Panc1 (cell line): ENCODE results near the gene SPTBN4. TPM values are rescaled to one million over a fixed set of nuclear protein-coding genes. Genes with fewer than 3 reads are reported as not detected.
A peak's percentile ranks its signal among the peaks of the same experiment; 100 is the strongest.

Experiments
- ATAC-seq: fragments of 200-7000 bp; cut with Tn5 transposase; 2 replicates; pipeline ENCODE4 v1.9.1; 2020; ENCODE audit warnings: mild to moderate bottlenecking, moderate library complexity
- BruUV-seq: library from RNA; stranded (reverse); fragments of 400-500 nt; replicated peaks from 2 replicates; lab custom pipeline; 2021; lab: Mats Ljungman, UMichigan
- CTCF ChIA-PET: fragments of 300-600 bp; sonication (Branson Sonifier 250); formaldehyde crosslinking; loops from one replicate; lab custom pipeline; 2022; ENCODE audit warnings: antibody characterized with exemption; lab: Charles Lee
- POLR2A ChIA-PET: fragments of 300-600 bp; sonication (Branson Sonifier 250); formaldehyde crosslinking; loops from one replicate; lab custom pipeline; 2022; ENCODE audit warnings: antibody characterized with exemption; lab: Charles Lee
- DNase-seq: peaks from one replicate; pipeline ENCODE4 v3.0.0-alpha.2; 2010; ENCODE audit warnings: low read depth, low spot score
- H3K27ac ChIP-seq: 2 replicates; pipeline ENCODE4 v1.5.1; 2011; ENCODE audit warnings: mild to moderate bottlenecking, low read length, inconsistent platforms
- H3K27me3 ChIP-seq: fragments of 200-500 bp; sonication (Bioruptor generic); 2 replicates; pipeline ENCODE4 v1.6.0; 2014; ENCODE audit warnings: low read length, inconsistent platforms; ENCODE audit not compliant: control insufficient read depth, insufficient read depth
- H3K36me3 ChIP-seq: fragments of 200-500 bp; sonication (Bioruptor generic); 2 replicates; pipeline ENCODE4 v1.5.1; 2014; ENCODE audit warnings: inconsistent platforms, mild to moderate bottlenecking, low read length, moderate library complexity; ENCODE audit not compliant: control insufficient read depth, insufficient read depth
- H3K4me1 ChIP-seq: 2 replicates; pipeline ENCODE4 v1.5.1; 2011; ENCODE audit warnings: inconsistent platforms, mild to moderate bottlenecking, low read length, moderate library complexity; ENCODE audit not compliant: control insufficient read depth, insufficient read depth
- H3K4me3 ChIP-seq, 2 experiments: 2 replicates each; pipeline ENCODE4 v1.5.1; 2011 to 2012; ENCODE audit warnings: low read depth in 2 of 2, low read length in 2 of 2, mild to moderate bottlenecking in 2 of 2, inconsistent platforms in 1 of 2, moderate library complexity in 1 of 2
- H3K9me3 ChIP-seq: fragments of 200-500 bp; sonication (Bioruptor generic); 2 replicates; pipeline ENCODE4 v1.5.1; 2014; ENCODE audit warnings: low read depth, mild to moderate bottlenecking, inconsistent platforms, low read length, moderate library complexity; ENCODE audit not compliant: control insufficient read depth, insufficient read depth
- POLR2AphosphoS5 ChIP-seq: IDR thresholded peaks from 2 replicates; pipeline ENCODE4 v1.6.1; 2012; ENCODE audit warnings: mild to moderate bottlenecking, low read depth, low read length, moderate library complexity
- REST ChIP-seq, 2 experiments: IDR thresholded peaks; 2 replicates each; pipeline ENCODE4 v1.6.1; 2011 to 2012; ENCODE audit warnings: low read depth in 2 of 2, control low read depth in 1 of 2, low read length in 1 of 2, mild to moderate bottlenecking in 1 of 2, moderate library complexity in 1 of 2; ENCODE audit not compliant: insufficient read depth in 1 of 2
- SIN3A ChIP-seq: IDR thresholded peaks from 2 replicates; pipeline ENCODE4 v1.6.1; 2012; ENCODE audit warnings: low read depth, mild to moderate bottlenecking, low read length, moderate library complexity, borderline replicate concordance; ENCODE audit not compliant: insufficient read depth
- TCF7L2 ChIP-seq: IDR thresholded peaks from 2 replicates; pipeline ENCODE4 v1.6.1; 2011; ENCODE audit warnings: mild to moderate bottlenecking, low read depth, low read length, inconsistent platforms
- in situ Hi-C: cut with HindIII; loops from 2 replicates; pipeline ENCODE4 v1.10.0; 2016; ENCODE audit warnings: low sequenced_read_pairs, low pct_unique_long_range_greater_than_20kb
- intact Hi-C: fragments of 100-400 bp; cut with micrococcal nuclease; formaldehyde crosslinking; loops from one replicate; pipeline ENCODE4 v1.10.0; 2022; ENCODE audit not compliant: unreplicated experiment
- total RNA-seq: library from RNA; stranded (reverse); gene quantifications from one replicate; pipeline ENCODE4 v1.2.1, GENCODE V29; 2021; ENCODE audit not compliant: unreplicated experiment
- TF ChIP-seq, protein P1 (sequence below): fragments of 450-650 bp; IDR thresholded peaks from 2 replicates; pipeline ENCODE4 v1.5.1; 2017; ENCODE audit warnings: mild to moderate bottlenecking

SPTBN4 gene
- total RNA-seq, 1 experiment from 2014 or later: 1.2 TPM

DNA sequence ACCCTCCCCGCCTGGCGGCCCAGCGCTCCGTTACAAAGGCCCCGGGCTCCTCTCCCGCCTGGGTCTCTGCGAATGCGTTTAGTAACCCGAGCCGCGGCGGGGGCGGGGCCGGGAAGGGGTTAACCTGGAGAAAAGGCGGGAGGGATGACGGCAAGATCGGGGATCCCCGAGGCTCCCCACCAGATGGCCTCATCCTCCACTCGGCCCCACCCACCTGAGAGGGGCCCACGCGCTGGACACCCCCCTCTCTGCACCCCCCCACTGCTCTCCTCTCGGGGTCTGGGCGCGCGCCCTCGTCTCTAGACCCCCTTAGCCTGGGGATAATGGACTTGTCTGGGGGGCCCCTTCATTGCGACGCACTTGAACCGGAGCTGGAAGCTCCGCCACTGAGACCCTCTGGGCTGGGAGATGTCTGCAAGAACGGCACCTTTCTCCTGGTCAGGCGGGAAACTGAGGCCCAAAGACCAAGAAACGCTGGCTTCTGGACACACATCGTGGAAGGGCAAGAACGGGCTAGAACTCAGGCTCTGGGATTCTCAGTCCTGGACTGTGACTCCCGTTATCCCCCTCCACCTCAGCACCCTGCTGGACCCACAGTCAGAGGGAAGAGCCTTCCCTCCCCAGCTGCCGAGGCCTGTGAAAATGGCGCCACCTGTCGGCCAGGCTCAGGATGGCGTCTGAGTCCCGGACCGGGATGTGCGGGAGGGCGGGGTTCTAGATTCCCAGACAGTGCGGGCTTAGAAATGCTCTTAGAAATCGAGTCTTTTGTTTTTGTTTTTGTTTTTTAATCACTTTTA, 131.5 kb downstream of the SPTBN4 start:
- H3K27me3 ChIP-seq: no peaks in the 10 kb centered on the region
- no peaks in the 10 kb centered on the region for H3K9me3 ChIP-seq
- POLR2A ChIA-PET: interaction anchor here (0.7 kb wide), 1 partner anchor 185 kb away, joined by 5 read pairs; the partner anchor contains the start of gene PRX
- peak overlapping the region; percentile 66; the same call in 1 of the 2 replicates for H3K27ac ChIP-seq
- no peak for DNase-seq
- intact Hi-C loops: loop anchor here (5.0 kb wide), 1 partner anchor 51 kb away; no protein-coding TSS in a partner anchor
- CTCF ChIA-PET: interaction anchor here (0.5 kb wide), 1 partner anchor 50 kb away, joined by 4 read pairs; no protein-coding TSS in a partner anchor
- H3K4me3 ChIP-seq: peak overlapping the region; percentile 50 to 59
- BruUV-seq: TSS peak; percentile 85
- in situ Hi-C loops: no loop called here
- H3K4me1 ChIP-seq: peaks cover 22% of the 10 kb centered on the region
- peak; percentile 77 for ATAC-seq
- no peaks in the 10 kb centered on the region; the same call in 1 of the 2 replicates for H3K36me3 ChIP-seq
- no peak for TF ChIP-seq POLR2AphosphoS5
- TF ChIP-seq REST (IDR thresholded peaks at IDR 0.05; ENCODE audit: insufficient read depth in 1 of 2, low read depth in 2 of 2, low read length in 1 of 2): peak in 1 of 2 experiments; percentile 48; a peak in 1 of 4 replicates
- TF ChIP-seq SIN3A: 0 out of 2 replicates have a peak, but pooled peaks have one; percentile 53
- TF ChIP-seq TCF7L2: no peak
- TF ChIP-seq, protein P1, sequence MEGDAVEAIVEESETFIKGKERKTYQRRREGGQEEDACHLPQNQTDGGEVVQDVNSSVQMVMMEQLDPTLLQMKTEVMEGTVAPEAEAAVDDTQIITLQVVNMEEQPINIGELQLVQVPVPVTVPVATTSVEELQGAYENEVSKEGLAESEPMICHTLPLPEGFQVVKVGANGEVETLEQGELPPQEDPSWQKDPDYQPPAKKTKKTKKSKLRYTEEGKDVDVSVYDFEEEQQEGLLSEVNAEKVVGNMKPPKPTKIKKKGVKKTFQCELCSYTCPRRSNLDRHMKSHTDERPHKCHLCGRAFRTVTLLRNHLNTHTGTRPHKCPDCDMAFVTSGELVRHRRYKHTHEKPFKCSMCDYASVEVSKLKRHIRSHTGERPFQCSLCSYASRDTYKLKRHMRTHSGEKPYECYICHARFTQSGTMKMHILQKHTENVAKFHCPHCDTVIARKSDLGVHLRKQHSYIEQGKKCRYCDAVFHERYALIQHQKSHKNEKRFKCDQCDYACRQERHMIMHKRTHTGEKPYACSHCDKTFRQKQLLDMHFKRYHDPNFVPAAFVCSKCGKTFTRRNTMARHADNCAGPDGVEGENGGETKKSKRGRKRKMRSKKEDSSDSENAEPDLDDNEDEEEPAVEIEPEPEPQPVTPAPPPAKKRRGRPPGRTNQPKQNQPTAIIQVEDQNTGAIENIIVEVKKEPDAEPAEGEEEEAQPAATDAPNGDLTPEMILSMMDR: peak; percentile 93

GRCh38 chr19:40598918-40599307, 132.1 kb downstream of the SPTBN4 start:
- no peaks in the 10 kb centered on the region for H3K9me3 ChIP-seq
- no peaks in the 10 kb centered on the region for H3K27me3 ChIP-seq
- ATAC-seq (no peak), DNase-seq (no peak)
- no peaks in the 10 kb centered on the region; the same call in 1 of the 2 replicates for H3K36me3 ChIP-seq
- intact Hi-C loops (loop anchor here (5.0 kb wide), 1 partner anchor 52 kb away; no protein-coding TSS in a partner anchor), in situ Hi-C loops (no loop called here)
- ChIA-PET POLR2A (interaction anchor here (0.7 kb wide), 1 partner anchor 186 kb away, joined by 5 read pairs; the partner anchor contains the start of gene PRX), CTCF (no interaction called here)
- no peak overlapping the region for H3K27ac ChIP-seq
- peak overlapping the region; percentile 20 to 50; a peak in 3 of 4 replicates for H3K4me3 ChIP-seq
- BruUV-seq: no TSS peak
- TF ChIP-seq, protein P1: peak; percentile 43; the same call in 1 of the 2 replicates
- TF ChIP-seq TCF7L2: no peak
- peaks cover 22% of the 10 kb centered on the region for H3K4me1 ChIP-seq
